Femur (tissue), 1 donor: ENCODE data around the gene ACTR5.
"Not testable (repeated sequence)": the region's sequence is repeated elsewhere in the genome, so short reads cannot be mapped to it uniquely, and the experiment has no call there.

Source experiments
- DNase-seq: peaks from one replicate; pipeline ENCODE4 v3.0.0-alpha.2; 2017

Gene ACTR5

GRCh38 chr20:38769376-38770295, 21.4 kb downstream of the ACTR5 start:
- no peak for DNase-seq

DNA sequence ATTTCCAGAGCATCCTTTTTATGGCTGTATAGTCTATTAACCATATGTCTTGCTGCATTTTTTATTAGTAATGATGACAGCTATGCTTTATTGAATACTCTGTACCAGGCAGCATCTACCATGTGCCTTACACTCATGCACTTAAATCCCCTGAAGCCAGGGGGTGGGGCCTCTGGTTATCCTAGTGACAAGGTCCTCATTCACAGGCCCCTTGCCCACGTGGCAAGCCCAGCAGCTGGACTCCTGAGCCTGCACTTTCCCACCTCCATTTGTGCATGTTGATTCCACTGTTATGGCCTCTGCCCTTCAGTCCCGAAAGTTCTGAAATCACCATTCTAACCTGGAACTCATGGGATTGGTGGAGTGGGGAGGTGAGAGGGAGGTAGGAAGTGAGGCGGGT, 22.3 kb downstream of the ACTR5 start:
- DNase-seq: no peak

DNA sequence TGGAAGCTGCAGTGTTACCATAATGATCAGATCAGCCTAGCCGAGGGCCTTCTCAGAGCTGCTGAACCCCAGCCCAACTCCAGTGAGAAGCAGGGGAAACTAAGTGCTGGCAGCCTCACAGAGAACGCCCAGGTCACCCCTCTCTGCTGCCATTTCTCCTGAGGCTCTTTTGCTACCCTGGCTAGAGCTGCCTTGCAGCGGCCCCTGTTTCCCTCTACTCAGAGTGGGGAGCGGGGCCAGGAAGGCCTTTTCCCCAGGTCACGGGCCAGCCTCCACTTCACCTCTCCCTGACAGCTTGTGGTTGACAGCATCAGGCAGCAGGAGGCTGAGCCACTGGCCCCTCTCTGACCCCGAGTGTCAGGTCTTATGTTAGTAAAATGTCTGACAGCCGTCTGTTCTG, 22.7 kb downstream of the ACTR5 start:
- DNase-seq: no peak

DNA sequence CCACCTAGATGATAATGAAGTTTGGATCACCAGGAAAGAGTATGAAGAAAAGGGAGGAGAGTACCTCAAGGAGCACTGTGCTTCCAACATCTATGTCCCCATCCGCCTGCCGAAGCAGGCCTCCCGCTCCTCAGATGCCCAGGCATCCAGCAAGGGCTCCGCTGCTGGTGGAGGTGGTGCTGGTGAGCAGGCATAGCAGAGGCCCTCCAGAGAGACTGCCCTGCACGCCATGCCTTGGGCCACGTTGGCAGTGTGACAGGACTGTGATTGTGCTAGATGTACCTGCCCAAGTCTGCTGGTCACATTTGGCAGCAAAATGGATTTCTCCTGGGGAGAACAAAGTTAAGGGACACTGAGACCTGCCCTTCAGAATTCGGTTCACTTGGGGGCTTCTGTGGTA, 23.4 kb downstream of the ACTR5 start:
- DNase-seq: no peak

GRCh38 chr20:38774167-38774566, 25.9 kb downstream of the ACTR5 start:
- no peak for DNase-seq

DNA sequence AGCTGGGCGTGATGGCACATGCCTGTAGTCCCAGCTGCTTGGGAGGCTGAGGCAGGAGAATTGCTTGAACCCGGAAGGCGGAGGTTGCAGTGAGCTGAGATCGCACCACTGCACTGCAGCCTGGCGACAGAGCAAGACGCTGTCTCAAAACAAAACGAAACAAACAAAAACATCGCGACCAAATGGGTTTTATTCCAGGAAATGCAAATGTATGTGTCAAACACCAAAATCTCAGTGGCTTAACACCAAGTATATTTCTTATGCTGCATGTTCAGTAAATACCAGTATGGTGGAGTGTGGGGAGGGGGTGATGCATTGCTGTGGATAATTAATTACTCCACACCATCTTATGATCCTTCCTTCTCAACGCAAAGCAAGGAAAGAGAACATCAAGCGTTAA, 28.1 kb downstream of the ACTR5 start:
- no peak for DNase-seq

- no peak for DNase-seq
Observed at GRCh38 chr20:38779247-38780097, 31.2 kb downstream of the ACTR5 start.

- DNase-seq: no peak
Observed at GRCh38 chr20:38782275-38782674, 34.0 kb downstream of the ACTR5 start.

DNA sequence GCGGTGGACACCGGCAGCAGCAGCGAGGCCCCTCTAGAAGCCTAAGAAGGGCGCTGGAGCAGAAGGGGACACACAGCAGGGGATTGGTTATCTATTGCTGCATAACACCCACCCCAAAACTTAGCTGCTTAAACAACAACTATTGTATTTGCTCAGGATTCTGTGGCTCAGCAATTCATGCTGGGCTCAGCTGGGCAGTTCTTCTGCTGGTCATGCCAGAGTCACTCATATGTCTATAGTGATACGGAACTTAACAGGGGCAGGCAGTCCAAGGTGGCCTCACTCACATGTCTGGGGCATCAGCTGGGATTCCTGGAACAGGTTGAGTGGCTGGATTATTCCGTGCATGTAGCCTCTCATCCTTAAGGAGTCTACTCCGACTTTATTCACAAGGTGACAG, 39.6 kb downstream of the ACTR5 start:
- DNase-seq: no peak

DNA sequence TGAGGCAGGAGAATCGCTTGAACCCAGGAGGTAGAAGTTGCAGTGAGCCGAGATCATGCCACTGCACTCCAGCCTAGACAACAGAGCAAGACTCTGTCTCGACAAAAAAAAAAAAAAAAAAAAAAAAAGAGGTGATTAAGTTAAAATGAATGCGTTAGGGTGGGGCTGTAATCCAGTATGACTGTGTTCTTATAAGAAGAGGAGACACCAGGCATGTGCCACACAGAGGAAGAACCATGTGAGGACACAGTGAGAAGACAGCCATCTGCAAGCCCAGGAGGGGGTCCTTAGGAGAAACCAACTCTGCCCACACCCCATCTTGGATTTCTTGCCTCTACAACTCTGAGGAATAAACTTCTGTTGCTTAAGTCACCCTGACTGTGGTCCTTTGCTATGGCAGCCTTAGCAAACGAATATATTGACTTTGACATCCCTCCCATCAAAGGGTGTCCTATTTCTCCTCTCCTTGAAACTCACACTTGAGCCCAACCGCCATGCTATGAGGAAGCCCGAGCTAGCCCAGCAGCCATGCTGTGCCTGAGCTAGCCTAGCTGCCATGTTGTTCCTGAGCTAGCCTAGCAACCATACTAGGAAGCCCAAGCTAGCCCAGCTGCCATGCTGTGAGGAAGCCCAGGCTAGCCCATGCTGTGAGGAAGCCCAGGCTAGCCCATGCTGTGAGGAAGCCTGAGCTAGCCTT, 41.4 kb downstream of the ACTR5 start:
- DNase-seq: no peak

DNA sequence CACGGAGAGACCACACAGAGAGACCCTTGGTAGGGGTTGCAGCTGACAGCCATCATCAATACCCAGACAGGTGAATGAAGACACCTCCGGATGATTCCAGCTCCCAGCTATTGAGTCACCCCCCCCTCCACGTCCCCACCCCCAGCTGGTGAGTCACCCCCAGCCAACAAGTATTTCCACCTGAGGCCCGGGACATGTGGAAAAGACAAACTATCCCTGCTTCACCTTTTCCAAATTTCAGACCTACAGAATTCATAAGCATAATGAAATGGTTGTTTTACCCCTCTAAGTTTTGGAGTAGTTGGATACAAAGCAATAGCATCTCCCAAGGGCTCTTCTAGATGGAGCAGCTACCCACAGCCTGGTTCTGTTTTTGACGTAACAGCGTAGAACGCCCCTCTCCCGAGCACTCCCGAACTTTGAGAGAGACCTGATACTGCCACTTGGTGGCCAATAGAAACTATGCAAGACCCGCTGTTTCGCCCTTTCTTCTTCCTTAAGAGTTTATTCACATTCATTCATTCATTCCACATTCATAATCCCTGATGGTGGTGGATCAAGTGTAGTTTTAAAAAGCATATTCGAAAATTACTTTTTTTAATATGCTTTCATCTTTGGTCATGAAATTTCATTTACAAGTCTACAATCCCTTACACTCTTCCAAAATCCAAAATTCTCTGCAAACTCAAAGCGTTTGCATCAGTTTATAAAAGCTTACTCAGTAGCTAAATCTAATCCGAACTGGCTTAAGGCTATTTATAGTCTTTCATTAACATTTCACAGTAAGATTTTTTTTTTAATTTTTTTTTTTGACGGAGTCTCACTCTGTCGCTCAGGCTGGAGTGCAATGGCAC, 42.2 kb downstream of the ACTR5 start:
- DNase-seq: no peak

- no peak for DNase-seq
Observed at GRCh38 chr20:38791291-38791690, 43.0 kb downstream of the ACTR5 start.

- DNase-seq: no peak
Observed at GRCh38 chr20:38791940-38792339, 43.7 kb downstream of the ACTR5 start.

GRCh38 chr20:38794057-38794456, 45.8 kb downstream of the ACTR5 start:
- DNase-seq: not testable (repeated sequence)

- DNase-seq: no peak
Observed at GRCh38 chr20:38798266-38798665, 50.0 kb downstream of the ACTR5 start.

DNA sequence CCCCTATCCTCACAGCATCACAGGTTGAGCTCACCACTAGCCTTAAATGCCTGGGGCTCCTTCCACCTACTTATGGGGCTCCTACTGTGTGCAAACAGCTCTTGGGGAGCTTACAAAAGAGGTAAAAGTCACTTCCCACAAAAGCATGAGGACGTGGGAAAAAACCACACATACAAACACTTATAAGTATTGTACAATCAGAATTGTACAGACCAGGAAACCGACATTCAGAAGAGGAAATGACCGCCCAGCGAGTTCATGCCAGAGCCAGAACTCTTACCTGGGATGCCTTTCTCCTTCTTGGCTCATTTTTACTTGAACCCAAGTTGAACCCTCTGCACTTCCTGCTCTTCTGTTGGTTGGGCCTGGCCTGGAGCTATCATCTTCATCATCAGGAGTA, 50.9 kb downstream of the ACTR5 start:
- no peak for DNase-seq

GRCh38 chr20:38800882-38801281, 52.6 kb downstream of the ACTR5 start:
- DNase-seq: no peak

DNA sequence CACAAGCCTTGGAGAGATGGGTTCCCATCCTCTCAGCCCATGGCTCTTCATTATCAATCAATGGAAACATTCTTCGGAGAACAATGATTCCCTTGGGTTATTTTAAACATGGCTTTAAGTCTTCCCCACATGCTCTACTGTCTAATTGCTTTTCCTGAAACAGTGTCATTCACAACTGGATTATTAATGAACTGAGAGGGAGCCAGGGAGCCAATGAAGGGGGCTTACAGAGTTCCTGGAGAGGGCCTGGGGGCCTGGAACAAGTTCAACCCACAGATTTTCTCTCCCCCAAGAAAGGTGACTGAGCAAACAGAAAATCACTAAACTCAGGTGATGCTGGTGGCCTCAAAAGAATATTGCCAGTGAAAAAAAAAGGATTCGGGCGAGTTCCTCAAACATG, 56.0 kb downstream of the ACTR5 start:
- DNase-seq: no peak

DNA sequence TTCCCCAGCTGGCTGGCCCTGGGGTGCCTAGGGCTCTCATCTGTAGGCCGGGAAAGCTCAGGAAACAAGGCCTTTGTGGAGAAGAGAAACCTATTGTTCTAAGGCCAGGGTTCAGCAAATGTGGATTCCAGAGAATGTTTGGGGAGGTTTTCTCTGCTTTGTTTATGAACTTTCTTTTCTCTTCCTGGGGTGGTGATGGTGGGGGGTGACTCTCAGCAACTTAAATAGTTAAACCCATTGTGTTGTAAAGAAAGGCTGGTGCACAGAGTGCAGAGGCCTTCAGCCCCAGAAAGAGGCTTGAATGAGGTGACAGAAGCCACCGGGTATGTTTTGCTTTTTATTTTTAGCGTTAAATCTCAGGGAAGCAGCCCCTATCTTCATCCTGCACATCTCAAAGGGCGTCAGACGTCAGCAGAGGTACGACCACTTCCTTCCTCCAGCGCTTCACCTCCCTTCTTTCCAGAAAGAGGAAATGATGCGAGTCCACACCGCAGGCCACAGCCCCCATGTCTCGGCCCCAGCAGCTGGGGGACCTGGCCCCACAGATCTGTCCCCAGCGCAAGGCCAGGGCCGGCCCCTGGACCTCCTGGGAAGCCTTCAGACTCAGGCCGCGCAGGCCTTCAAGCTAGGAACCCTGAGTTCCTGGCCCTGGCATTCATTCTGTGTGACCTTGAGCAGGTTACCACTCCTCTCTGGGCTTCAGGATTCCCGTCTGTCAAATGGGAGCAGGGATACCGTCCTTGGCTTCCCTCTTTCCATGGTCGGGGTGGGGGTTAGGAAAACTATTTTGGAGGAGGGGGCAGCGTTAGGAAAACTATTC, 56.6 kb downstream of the ACTR5 start:
- DNase-seq: peak; percentile 32

GRCh38 chr20:38805502-38805957, 57.3 kb downstream of the ACTR5 start, which contains the start of gene PPP1R16B:
Gene PPP1R16B (plus strand): TSS chr20:38805697. CDS start chr20:38835926, 30,229 bp downstream.
- peak; percentile 68 for DNase-seq
